Activated CD4-positive, alpha-beta T cell treated with anti-CD3 and anti-CD28 coated beads for 1 hour (primary cell): Measurements from ENCODE around the gene FBLN1.
"Not testable (repeated sequence)": the region's sequence is repeated elsewhere in the genome, so short reads cannot be mapped to it uniquely, and the experiment has no call there.

ENCODE experiments used
- DNase-seq: peaks from one replicate; pipeline ENCODE4 v3.0.0-alpha.2; 2020

Gene FBLN1

GRCh38 chr22:45586651-45587405, 84.1 kb downstream of the FBLN1 start:
- no peak for DNase-seq

GRCh38 chr22:45587638-45588505, 85.2 kb downstream of the FBLN1 start:
- no peak for DNase-seq

DNA sequence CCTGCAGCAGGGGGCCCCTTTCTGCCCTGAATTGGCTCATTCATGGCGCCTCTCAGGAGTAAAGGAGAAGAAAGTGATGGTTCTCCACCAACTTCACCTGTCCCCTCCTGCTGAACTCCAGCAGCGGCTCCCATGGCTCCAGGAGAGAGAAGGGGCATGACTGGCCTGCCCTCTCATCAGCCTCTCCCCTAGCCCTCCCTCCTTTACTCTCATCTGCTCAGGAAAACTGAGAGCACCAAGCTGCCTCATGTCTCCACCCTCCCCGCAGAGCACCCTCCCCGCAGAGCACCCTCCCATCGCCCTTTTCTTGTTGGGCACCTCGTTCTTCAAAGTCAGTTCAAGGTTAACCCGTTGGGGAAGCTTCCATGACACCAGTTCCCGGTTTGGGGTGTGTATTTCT, 86.9 kb downstream of the FBLN1 start:
- no peak for DNase-seq

DNA sequence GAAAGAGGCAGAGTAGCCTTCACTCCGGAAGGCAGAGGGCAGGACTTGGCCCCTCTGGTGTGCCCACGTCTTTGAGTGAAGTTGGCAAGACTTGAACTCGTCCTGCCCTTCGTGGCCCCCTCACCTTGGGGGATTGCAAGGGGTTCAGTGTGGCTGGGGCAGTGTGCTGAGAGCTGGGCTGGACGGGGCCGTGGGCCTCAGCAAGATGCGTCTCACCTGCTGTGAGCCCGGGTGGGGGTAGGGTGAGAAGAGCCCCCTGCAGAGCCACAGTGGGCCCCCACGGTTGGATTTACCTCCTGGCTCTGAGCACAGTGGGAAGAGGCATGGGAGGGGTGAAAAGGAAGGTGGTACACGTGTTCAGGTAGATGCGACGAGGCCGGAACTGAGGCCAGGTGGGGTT, 87.6 kb downstream of the FBLN1 start:
- DNase-seq: no peak

- DNase-seq: not testable (repeated sequence)
Measured at GRCh38 chr22:45591633-45592213, 89.0 kb downstream of the FBLN1 start.

DNA sequence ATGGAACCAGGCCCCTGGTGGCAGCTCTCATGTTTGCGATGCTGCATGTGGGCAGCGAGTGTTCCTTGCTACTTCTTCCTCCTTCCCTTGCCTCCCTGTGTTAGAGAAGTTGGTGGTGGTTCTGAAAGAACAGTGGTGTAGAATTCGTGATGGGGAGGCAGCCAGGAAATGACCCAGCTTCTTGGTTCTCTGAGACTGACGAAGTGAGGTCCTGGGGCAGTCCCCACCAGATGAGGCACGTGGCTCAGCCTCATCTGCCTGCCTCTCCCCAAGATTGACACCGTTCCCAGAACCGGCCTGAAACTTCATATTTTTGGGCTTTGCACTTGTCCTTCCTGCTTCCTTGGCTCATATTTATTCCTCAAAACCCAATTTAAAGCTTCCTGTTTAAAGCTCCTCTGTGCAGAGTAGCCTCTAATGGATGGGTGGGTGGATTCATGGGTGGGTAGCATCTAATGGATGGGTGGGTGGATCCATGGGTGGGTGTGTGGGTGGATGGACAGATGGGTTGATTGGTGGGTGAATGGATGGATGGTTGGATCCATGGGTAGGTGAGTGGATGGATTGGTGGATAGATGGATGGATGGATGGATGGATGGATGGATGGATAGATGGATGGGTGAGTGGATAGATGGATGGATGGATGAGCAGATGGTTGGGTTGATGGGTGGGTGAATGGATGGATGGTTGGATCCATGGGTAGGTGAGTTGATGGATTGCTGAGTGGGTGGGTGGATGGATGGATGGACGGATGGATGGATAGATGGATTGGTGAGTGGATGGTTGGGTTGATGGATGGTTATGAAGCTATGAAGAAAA, 91.6 kb downstream of the FBLN1 start:
- DNase-seq: no peak

- no peak for DNase-seq
Measured at GRCh38 chr22:45597460-45598192, 94.9 kb downstream of the FBLN1 start.

GRCh38 chr22:45598596-45599217, 96.0 kb downstream of the FBLN1 start:
- DNase-seq: no peak

GRCh38 chr22:45599836-45600577, 97.3 kb downstream of the FBLN1 start:
- no peak for DNase-seq

DNA sequence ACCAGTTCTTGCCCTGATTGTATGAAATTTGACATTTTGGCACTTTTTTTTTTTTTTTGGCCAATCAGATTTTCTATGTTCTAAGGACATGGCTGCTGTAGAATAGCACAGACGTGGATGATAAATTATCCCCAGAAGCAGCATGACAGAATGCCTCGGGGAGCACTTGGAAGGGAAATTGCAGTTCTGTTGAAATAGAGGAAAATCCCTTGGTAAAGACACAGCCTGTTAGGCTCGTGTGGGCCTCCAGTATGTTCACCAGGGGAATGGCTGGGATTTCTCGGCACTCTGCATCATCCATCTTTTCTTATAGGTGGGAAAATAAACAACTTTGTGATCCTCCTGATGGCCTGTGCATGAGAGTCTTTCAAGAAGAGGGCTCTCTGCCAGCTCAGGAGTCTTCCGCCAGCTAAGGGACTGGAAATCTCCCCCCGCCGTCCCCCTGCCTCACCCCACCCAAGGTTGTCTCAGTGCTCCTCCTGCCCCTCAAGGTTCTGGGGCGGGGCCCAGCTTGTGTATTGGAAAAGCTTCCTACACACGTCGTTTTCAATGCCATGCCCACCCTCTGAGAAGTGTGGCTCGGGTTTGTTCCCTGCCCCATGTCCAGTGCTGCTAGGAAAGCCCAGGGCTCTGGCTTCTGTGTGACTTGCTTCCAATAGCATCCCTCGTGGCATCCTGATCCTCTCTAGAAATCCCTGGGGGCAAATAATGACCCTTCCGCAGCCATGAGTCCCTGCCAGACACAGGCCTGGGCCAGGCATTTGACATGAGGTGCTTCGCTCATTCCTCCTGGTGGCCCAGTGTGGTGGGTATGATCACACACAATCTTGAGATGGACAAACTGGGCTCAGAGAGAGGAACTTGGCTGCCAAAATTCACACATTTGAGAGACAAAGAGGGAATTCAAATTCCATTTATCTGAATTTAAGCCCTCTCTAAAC, 98.4 kb downstream of the FBLN1 start:
- DNase-seq: no peak

- DNase-seq: no peak
Measured at GRCh38 chr22:45602004-45602733, 99.5 kb downstream of the FBLN1 start.

- no peak for DNase-seq
Measured at GRCh38 chr22:45602824-45603595, 100.3 kb downstream of the FBLN1 start.

- DNase-seq: no peak
Measured at GRCh38 chr22:45603619-45604018, 100.9 kb downstream of the FBLN1 start.

- not testable (repeated sequence) for DNase-seq
Measured at GRCh38 chr22:45608045-45608444, 105.4 kb downstream of the FBLN1 start.

- DNase-seq: no peak
Measured at GRCh38 chr22:45608763-45609180, 106.1 kb downstream of the FBLN1 start.

DNA sequence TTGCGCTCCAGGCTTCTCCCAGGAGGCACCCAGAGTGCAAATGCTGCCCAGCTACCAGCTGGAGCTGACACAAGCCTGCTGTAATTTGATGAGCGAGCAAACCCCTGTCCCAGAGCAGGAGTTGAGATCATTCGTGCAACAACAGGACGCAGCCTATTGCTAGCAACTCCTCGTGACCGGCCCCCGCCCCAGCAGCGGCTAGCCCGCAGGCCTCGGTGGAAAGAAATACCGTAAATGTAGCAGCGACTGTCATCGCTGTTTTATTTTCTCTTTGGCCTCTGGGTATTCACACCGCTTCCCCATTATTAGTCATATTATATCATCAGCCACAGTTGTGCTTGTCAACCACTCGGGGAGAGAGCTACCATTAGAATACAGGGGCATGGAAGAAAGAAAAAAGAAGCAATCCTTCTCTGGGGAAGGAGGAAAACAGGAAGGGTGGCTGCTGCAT, 109.8 kb downstream of the FBLN1 start:
- DNase-seq: no peak

- DNase-seq: no peak
Measured at GRCh38 chr22:45612940-45613339, 110.3 kb downstream of the FBLN1 start.

DNA sequence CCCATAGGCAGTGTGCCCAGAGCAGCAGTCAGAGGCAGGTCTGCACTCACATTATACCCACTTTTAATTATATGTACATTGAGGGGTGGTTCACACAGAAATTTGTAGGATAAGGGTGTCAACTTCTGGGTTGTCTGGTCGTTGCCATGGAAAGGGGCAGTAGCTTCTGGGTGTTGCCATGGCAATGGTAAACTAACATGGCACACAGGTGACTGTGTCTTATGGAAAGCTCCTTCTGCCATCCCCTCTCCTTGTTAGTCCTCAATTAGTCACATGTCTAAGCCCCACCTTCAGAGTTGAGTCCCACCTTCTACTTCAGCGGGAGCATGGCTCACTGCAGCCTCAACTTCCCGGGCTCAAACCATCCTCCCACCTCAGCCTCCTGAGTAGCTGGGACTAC, 112.7 kb downstream of the FBLN1 start:
- DNase-seq: no peak
